ENCODE data around the gene KLHL13. TPM values are rescaled to one million over a fixed set of nuclear protein-coding genes. Genes with fewer than 3 reads are reported as not detected.

KLHL13 gene
- total RNA-seq, 1 experiment from 2014 or later = 4.2 TPM

- TF ChIP-seq REST (IDR thresholded peaks at IDR 0.05; ENCODE audit: low read depth) (no peak), FOSL1 (IDR thresholded peaks at IDR 0.05; ENCODE audit: low read depth) (no peak), ZFX (IDR thresholded peaks at IDR 0.05) (no peak), ZNF274 (IDR thresholded peaks at IDR 0.05; ENCODE audit: low read depth, low read length) (no peak), MAX (IDR thresholded peaks at IDR 0.05) (no peak), JUND (IDR thresholded peaks at IDR 0.05) (no peak)
Measured at GRCh38 chrX:117992192-117992723, 124.4 kb downstream of the KLHL13 start (continued).

- Histone ChIP-seq H3K4me2 (ENCODE audit: low read length) (no peak overlapping the region), H3K79me2 (ENCODE audit: insufficient read depth, low read length) (no peaks in the 10 kb centered on the region), H3K9me2 (ENCODE audit: insufficient read depth) (no peaks in the 10 kb centered on the region), H2AFZ (ENCODE audit: low read depth, low read length, poor library complexity, severe bottlenecking) (no peak overlapping the region), H4K20me1 (ENCODE audit: insufficient read depth) (no peaks in the 10 kb centered on the region), H3K27ac (ENCODE audit: low read depth, low read length) (no peak overlapping the region), H3K9me3 (ENCODE audit: control insufficient read depth in 1 of 2, insufficient read depth in 1 of 2, low read depth in 1 of 2, low read length in 2 of 2) (no peaks in the 10 kb centered on the region), H3K4me1 (ENCODE audit: control insufficient read depth in 1 of 2, insufficient read depth in 2 of 2, low read length in 2 of 2) (no peaks in the 10 kb centered on the region), H3K36me3 (ENCODE audit: control insufficient read depth in 1 of 2, insufficient read depth in 2 of 2, low read length in 2 of 2) (no peaks in the 10 kb centered on the region), H3K4me3 (replicated peaks in 1 of 2; ENCODE audit: low read depth in 1 of 2, low read length in 2 of 2) (no peak overlapping the region), H3K9ac (ENCODE audit: low read length) (no peak overlapping the region), H3K27me3 (ENCODE audit: insufficient read depth, low read length) (no peaks in the 10 kb centered on the region)
- TF ChIP-seq ZFX (IDR thresholded peaks at IDR 0.05) (no peak), SRF (IDR thresholded peaks at IDR 0.05; ENCODE audit: low read depth) (no peak), JUND (IDR thresholded peaks at IDR 0.05) (no peak), TCF7L2 (IDR thresholded peaks at IDR 0.05; ENCODE audit: borderline replicate concordance, extremely low read depth, insufficient read depth, insufficient read length) (no peak), EZH2 (IDR thresholded peaks at IDR 0.05) (no peak), ZBTB33 (IDR thresholded peaks at IDR 0.05; ENCODE audit: extremely low read depth, insufficient replicate concordance, low read length) (no peak)
- no TSS peak for BruUV-seq (replicated peaks)
- ChIA-PET CTCF (no interaction called here), RAD21 (ENCODE audit: low non-redundant PET in 1 of 2, low total read pairs in 2 of 2, uncharacterized antibody in 2 of 2, unreplicated experiment in 2 of 2) (no interaction called here), POLR2A (no interaction called here)
- ATAC-seq (no peak), DNase-seq (ENCODE audit: low read depth, low spot score) (no peak)
- intact Hi-C loops (cut with micrococcal nuclease) = no loop called here
Measured at GRCh38 chrX:117990438-117990837, 126.2 kb downstream of the KLHL13 start.

All from HCT116 (cell line).